H1 (cell line): Measurements from ENCODE around the gene VPS11. TPM values are rescaled to one million over a fixed set of nuclear protein-coding genes. Genes with fewer than 3 reads are reported as not detected.
A peak's percentile ranks its signal among the peaks of the same experiment; 100 is the strongest.

ENCODE experiments used
- CTCF ChIA-PET: fragments of 300-600 bp; sonication (Branson Sonifier 250); formaldehyde crosslinking; loops from one replicate; lab custom pipeline; 2021; ENCODE audit not compliant: partially characterized antibody; lab: Charles Lee
- POLR2A ChIA-PET: fragments of 300-600 bp; sonication (Branson Sonifier 250); formaldehyde crosslinking; loops from one replicate; lab custom pipeline; 2021; ENCODE audit warnings: inconsistent platforms; ENCODE audit not compliant: partially characterized antibody; lab: Charles Lee
- DNase-seq, 2 experiments: peaks; one replicate each; pipeline versions ENCODE4 v3.0.0 to v3.0.0-alpha.2; 2010 to 2022; ENCODE audit warnings: low spot score in 2 of 2, low read depth in 1 of 2, mixed read lengths in 1 of 2
- FAIRE-seq: peaks from 2 replicates; lab custom pipeline; 2011; peaks lifted over from hg19 to GRCh38; lab: Jason Lieb, UNC
- H2AFZ ChIP-seq: 2 replicates; pipeline ENCODE4 v1.8.1; 2012; ENCODE audit warnings: low read length, inconsistent platforms
- H2AK5ac ChIP-seq: 2 replicates; pipeline ENCODE4 v1.6.1; 2013; ENCODE audit warnings: low read depth, low read length
- H2BK120ac ChIP-seq: replicated peaks from 2 replicates; pipeline ENCODE3; 2013; ENCODE audit warnings: low read depth, low read length, inconsistent platforms
- H2BK12ac ChIP-seq: 2 replicates; pipeline ENCODE4 v1.6.1; 2013; ENCODE audit warnings: low read depth, low read length
- H2BK15ac ChIP-seq: 2 replicates; pipeline ENCODE4 v1.6.1; 2013; ENCODE audit warnings: low read length
- H2BK20ac ChIP-seq: 2 replicates; pipeline ENCODE4 v1.6.1; 2013; ENCODE audit warnings: low read length
- H2BK5ac ChIP-seq: 2 replicates; pipeline ENCODE4 v1.6.1; 2013; ENCODE audit warnings: low read depth, low read length
- H3K14ac ChIP-seq: 2 replicates; pipeline ENCODE4 v1.6.1; 2013; ENCODE audit warnings: inconsistent platforms; ENCODE audit not compliant: insufficient read length
- H3K18ac ChIP-seq: 2 replicates; pipeline ENCODE4 v1.6.1; 2013; ENCODE audit warnings: low read length; ENCODE audit errors: extremely low read depth
- H3K23ac ChIP-seq: 2 replicates; pipeline ENCODE4 v1.6.1; 2013; ENCODE audit warnings: inconsistent platforms; ENCODE audit not compliant: insufficient read length
- H3K23me2 ChIP-seq: 2 replicates; pipeline ENCODE4 v1.6.1; 2013; ENCODE audit warnings: low read depth, low read length
- H3K27ac ChIP-seq: 2 replicates; pipeline ENCODE4 v1.6.1; 2011; ENCODE audit warnings: low read depth, low read length, inconsistent platforms
- H3K27me3 ChIP-seq, 4 experiments: replicated peaks in 1 of 4; 1 replicate in 1 of 4; 2 replicates in 3 of 4; pipeline versions ENCODE4 v1.6.1 to v1.8.1; 2011 to 2013; ENCODE audit warnings: low read length in 3 of 4, mild to moderate bottlenecking in 3 of 4, inconsistent platforms in 2 of 4, mixed read lengths in 2 of 4, moderate library complexity in 1 of 4; ENCODE audit not compliant: control insufficient read depth in 3 of 4, insufficient read depth in 3 of 4; ENCODE audit errors: extremely low read depth in 1 of 4
- H3K36me3 ChIP-seq, 4 experiments: 2 replicates each; pipeline versions ENCODE4 v1.6.1 to v1.8.1; 2011 to 2013; ENCODE audit warnings: mild to moderate bottlenecking in 4 of 4, low read length in 3 of 4, moderate library complexity in 2 of 4, control low read depth in 1 of 4, inconsistent platforms in 1 of 4; ENCODE audit not compliant: insufficient read depth in 4 of 4, control insufficient read depth in 2 of 4
- H3K4ac ChIP-seq: replicated peaks from 2 replicates; pipeline ENCODE3; 2013; ENCODE audit warnings: low read length, low read depth, mixed read lengths, inconsistent platforms; ENCODE audit not compliant: insufficient read length
- H3K4me1 ChIP-seq, 4 experiments: replicated peaks in 1 of 4; 1 replicate in 1 of 4; 2 replicates in 3 of 4; pipeline versions ENCODE4 v1.6.1 to v1.8.1; 2011 to 2013; ENCODE audit warnings: low read length in 3 of 4, inconsistent platforms in 2 of 4, mixed read lengths in 1 of 4; ENCODE audit not compliant: insufficient read depth in 4 of 4, control insufficient read depth in 3 of 4
- H3K4me2 ChIP-seq, 2 experiments: 2 replicates each; pipeline versions ENCODE4 v1.6.1 to v1.8.1; 2011 to 2013; ENCODE audit warnings: low read depth in 2 of 2, low read length in 2 of 2, control low read depth in 1 of 2, inconsistent platforms in 1 of 2, mild to moderate bottlenecking in 1 of 2; ENCODE audit not compliant: insufficient read depth in 1 of 2
- H3K4me3 ChIP-seq, 4 experiments: fragments of 200-600, 300-600 bp in 1 of 4; sonication (generic), shearing (Covaris generic), sonication (Bioruptor Twin) in 1 of 4; 2 replicates each; pipeline versions ENCODE4 v1.5.1 to v1.8.1; 2011 to 2016; ENCODE audit warnings: low read length in 4 of 4, low read depth in 3 of 4, control low read depth in 2 of 4, inconsistent platforms in 2 of 4, mild to moderate bottlenecking in 2 of 4, mixed read lengths in 1 of 4, moderate library complexity in 1 of 4; ENCODE audit not compliant: insufficient read depth in 2 of 4; ENCODE audit errors: extremely low read depth in 1 of 4
- H3K56ac ChIP-seq: replicated peaks from 2 replicates; pipeline ENCODE3; 2013; ENCODE audit warnings: low read depth, mild to moderate bottlenecking, mixed read lengths, low read length, inconsistent platforms; ENCODE audit not compliant: insufficient read length
- H3K79me1 ChIP-seq: 2 replicates; pipeline ENCODE4 v1.6.1; 2013; ENCODE audit warnings: low read depth, low read length, control low read depth
- H3K79me2 ChIP-seq, 2 experiments: 2 replicates each; pipeline versions ENCODE4 v1.6.1 to v1.8.1; 2012 to 2013; ENCODE audit warnings: low read length in 2 of 2, mild to moderate bottlenecking in 2 of 2, inconsistent platforms in 1 of 2; ENCODE audit not compliant: insufficient read depth in 2 of 2, control insufficient read depth in 1 of 2
- H3K9ac ChIP-seq, 4 experiments: replicated peaks in 1 of 4; 1 replicate in 1 of 4; 2 replicates in 3 of 4; pipeline versions ENCODE4 v1.6.1 to v1.8.1; 2011 to 2013; ENCODE audit warnings: low read depth in 3 of 4, low read length in 3 of 4, control low read depth in 2 of 4, mild to moderate bottlenecking in 2 of 4, moderate library complexity in 2 of 4, inconsistent platforms in 1 of 4; ENCODE audit errors: extremely low read depth in 1 of 4
- H3K9me3 ChIP-seq, 2 experiments: 2 replicates each; pipeline versions ENCODE4 v1.6.1 to v1.8.1; 2012 to 2013; ENCODE audit warnings: mild to moderate bottlenecking in 2 of 2, moderate library complexity in 2 of 2, control low read depth in 1 of 2, inconsistent platforms in 1 of 2, low read depth in 1 of 2, low read length in 1 of 2, mixed read lengths in 1 of 2; ENCODE audit not compliant: insufficient read depth in 2 of 2
- H4K20me1 ChIP-seq, 2 experiments: replicated peaks in 1 of 2; 2 replicates each; pipeline versions ENCODE3 to v1.8.1; 2011 to 2013; ENCODE audit warnings: inconsistent platforms in 2 of 2, low read length in 2 of 2, mild to moderate bottlenecking in 1 of 2; ENCODE audit not compliant: insufficient read depth in 2 of 2, control insufficient read depth in 1 of 2
- H4K5ac ChIP-seq: 2 replicates; pipeline ENCODE4 v1.6.1; 2013; ENCODE audit warnings: low read length, low read depth, mixed read lengths, inconsistent platforms; ENCODE audit not compliant: insufficient read length
- H4K8ac ChIP-seq: 2 replicates; pipeline ENCODE4 v1.8.0; 2013; ENCODE audit warnings: mild to moderate bottlenecking, moderate library complexity, low read length, inconsistent platforms; ENCODE audit not compliant: insufficient read depth; ENCODE audit errors: extremely low read depth
- H4K91ac ChIP-seq: replicated peaks from 2 replicates; pipeline ENCODE3; 2013; ENCODE audit warnings: low read length, mixed read lengths, inconsistent platforms; ENCODE audit not compliant: insufficient read length
- BCL11A ChIP-seq, 2 experiments: IDR thresholded peaks; one replicate each; pipeline ENCODE4 v1.6.1; 2011; ENCODE audit warnings: low read depth in 2 of 2, low read length in 2 of 2, mild to moderate bottlenecking in 2 of 2
- CEBPB ChIP-seq: IDR thresholded peaks from 2 replicates; pipeline ENCODE4 v1.6.1; 2012; ENCODE audit warnings: low read depth, low read length
- CHD2 ChIP-seq: IDR thresholded peaks from 2 replicates; pipeline ENCODE4 v1.6.1; 2012; ENCODE audit warnings: low read length, improper control_type of control experiment
- EGR1 ChIP-seq: IDR thresholded peaks from 2 replicates; pipeline ENCODE4 v1.6.1; 2011; ENCODE audit warnings: low read depth, low read length, borderline replicate concordance
- HDAC6 ChIP-seq: IDR thresholded peaks from one replicate; pipeline ENCODE4 v1.7.1; 2012; ENCODE audit warnings: low read depth, mild to moderate bottlenecking, inconsistent platforms, low read length, moderate library complexity
- JUN ChIP-seq: IDR thresholded peaks from 2 replicates; pipeline ENCODE4 v1.6.1; 2011; ENCODE audit warnings: low read depth, mild to moderate bottlenecking, improper control_type of control experiment, low read length
- KDM5A ChIP-seq: fragments of 200-600 bp; IDR thresholded peaks from 2 replicates; pipeline ENCODE4 v1.7.1; 2012; ENCODE audit warnings: mild to moderate bottlenecking, low read length, inconsistent platforms, mixed read lengths
- NANOG ChIP-seq: IDR thresholded peaks from 2 replicates; pipeline ENCODE4 v1.6.1; 2011; ENCODE audit warnings: low read length, low read depth, mild to moderate bottlenecking, inconsistent platforms; ENCODE audit not compliant: insufficient read depth, poor library complexity, severe bottlenecking
- PHF8 ChIP-seq: fragments of 200-600 bp; sonication (generic); conservative IDR thresholded peaks from 2 replicates; pipeline ENCODE4 v1.7.1; 2012; ENCODE audit warnings: low read depth, mild to moderate bottlenecking, inconsistent platforms, low read length, moderate library complexity
- RXRA ChIP-seq: IDR thresholded peaks from 2 replicates; pipeline ENCODE4 v1.6.1; 2011; ENCODE audit warnings: low read depth, mild to moderate bottlenecking, low read length, moderate library complexity; ENCODE audit not compliant: insufficient read depth
- SUZ12 ChIP-seq: fragments of 200-600 bp; sonication (generic); IDR thresholded peaks from 2 replicates; pipeline ENCODE4 v1.6.1; 2012; ENCODE audit warnings: mild to moderate bottlenecking, inconsistent platforms, low read length, moderate library complexity, mixed read lengths
- TAF1 ChIP-seq: IDR thresholded peaks from 2 replicates; pipeline ENCODE4 v1.6.1; 2011; ENCODE audit warnings: mild to moderate bottlenecking, low read depth, low read length
- WGBS, 2 experiments: shearing (Covaris generic) in 1 of 2; methylation state at CpG; one replicate each; pipeline versions ENCODE4 v1.1.6 to v1.1.7; 2013 to 2015; ENCODE audit warnings: low lambda C conversion rate in 2 of 2, mixed read lengths in 2 of 2, inconsistent platforms in 1 of 2, low coverage in 1 of 2, missing lambda C conversion rate in 1 of 2; ENCODE audit not compliant: insufficient replicate concordance in 2 of 2, insufficient coverage in 1 of 2, insufficient read length in 1 of 2; ENCODE audit errors: extremely low coverage in 1 of 2, missing lambda C conversion rate in 1 of 2; 5-methylcytosine and 5-hydroxymethylcytosine counted together
- polyA plus RNA-seq, 7 experiments: library from polyadenylated mRNA; depleted of rRNA in 3 of 7; stranded (reverse) in 5 of 7; unstranded in 2 of 7; fragments of >200 nt in 5 of 7; fragments of 200-250 nt in 2 of 7; gene quantifications; 1 replicate in 5 of 7; 2 replicates in 1 of 7; 4 replicates in 1 of 7; pipeline versions ENCODE4 v1.2.1 to v1.2.3, GENCODE V29; 2011 to 2013; ENCODE audit warnings: missing spikeins in 2 of 7, mixed read lengths in 2 of 7
- total RNA-seq: library from RNA; stranded (reverse); fragmentation: NEBNext Ultra II Directional; extraction: Animal tissue kit (Norgen Biotek cat#: 25700); gene quantifications from 2 replicates; pipeline ENCODE4 v1.2.1, GENCODE V29; 2021

VPS11 gene
- total and polyA plus RNA-seq, 2 of the 8 experiments (the other 6 are each of a cell fraction or from before 2014, with no cell fraction given), result 13.1 to 15.5 TPM

- H2AK5ac ChIP-seq, result peak overlapping the region; percentile 99; the same call in 1 of the 2 replicates
- H3K4me2 ChIP-seq, result peak overlapping the region; percentile 92 to 98
- H4K5ac ChIP-seq, result peak overlapping the region; percentile 44
- no peak overlapping the region; the same call in none of the 2 replicates for H2BK12ac ChIP-seq
- no peak for FAIRE-seq
- H3K4me3 ChIP-seq, result peak overlapping the region; percentile 66 to 97 (median 90)
- H2BK5ac ChIP-seq, result peak overlapping the region; percentile 96
- H3K18ac ChIP-seq, result no peak overlapping the region
- no peak overlapping the region for H3K23ac ChIP-seq
- H3K27ac ChIP-seq, result peak overlapping the region; percentile 99
- peak in 1 of 2 experiments; percentile 85 for DNase-seq
- H2BK15ac ChIP-seq, result no peak overlapping the region
- H3K23me2 ChIP-seq, result peaks cover 17% of the 10 kb centered on the region
- peaks cover 7% of the 10 kb centered on the region for H3K79me1 ChIP-seq
- WGBS, 2 experiments, result 2% methylated on average over 29 of the region's 29 CpGs; no CpG with 5 or more reads in 1 of the 2 experiments
- H3K36me3 ChIP-seq, result peaks cover 5 to 24% (median 16%) of the 10 kb centered on the region in 4 experiments; a peak in 6 of 8 replicates
- H4K20me1 ChIP-seq, result peaks cover 0 to 2% of the 10 kb centered on the region in 2 experiments
- peak overlapping the region; percentile 35 for H3K56ac ChIP-seq
- peaks cover 0 to 12% of the 10 kb centered on the region in 2 experiments; a peak in 2 of 4 replicates for H3K79me2 ChIP-seq
- POLR2A ChIA-PET, result interaction anchor here (0.9 to 2.1 kb wide), 17 partner anchors 8 to 275 kb away, joined by 3 to 17 read pairs (median 5); partner anchors contain the start of genes HINFP, RPS25, SLC37A4 and TRAPPC4
- peak overlapping the region; percentile 5 for H3K4ac ChIP-seq
- no peaks in the 10 kb centered on the region for H3K27me3 ChIP-seq
- no peak overlapping the region for H2BK20ac ChIP-seq
- peak overlapping the region; percentile 69 for H4K91ac ChIP-seq
- no peak overlapping the region for H2AFZ ChIP-seq
- CTCF ChIA-PET, result interaction anchor here (1.2 to 1.7 kb wide), 5 partner anchors 11 to 222 kb away, joined by 3 to 9 read pairs (median 4); no protein-coding TSS in a partner anchor
- peak overlapping the region; percentile 71 to 92 (median 88) for H3K9ac ChIP-seq
- no peak overlapping the region for H3K14ac ChIP-seq
- H3K4me1 ChIP-seq, result peaks cover 3 to 15% (median 5%) of the 10 kb centered on the region in 4 experiments; a peak in 6 of 7 replicates
- no peak overlapping the region for H2BK120ac ChIP-seq
- H4K8ac ChIP-seq, result peak overlapping the region; percentile 60
- no peaks in the 10 kb centered on the region for H3K9me3 ChIP-seq
- no peak for TF ChIP-seq EGR1
- TF ChIP-seq CEBPB, result no peak
- TF ChIP-seq BCL11A (IDR thresholded peaks at IDR 0.05; ENCODE audit: low read depth in 2 of 2, low read length in 2 of 2), result no peak
- TF ChIP-seq CHD2, result no peak
- peak; percentile 53; the same call in 1 of the 2 replicates for TF ChIP-seq PHF8
- TF ChIP-seq SUZ12, result no peak
- TF ChIP-seq JUN, result no peak
- no peak for TF ChIP-seq HDAC6
- peak; percentile 53; the same call in 1 of the 2 replicates for TF ChIP-seq KDM5A
- TF ChIP-seq NANOG, result no peak
- peak; percentile 61; the same call in 1 of the 2 replicates for TF ChIP-seq TAF1
- TF ChIP-seq RXRA, result no peak
Observed at GRCh38 chr11:119100994-119101758, 33.6 kb downstream of the VPS11 start.
